GM12801 (cell line): ENCODE results near the gene TENT4A.

ENCODE experiments used
- CTCF ChIP-seq: IDR thresholded peaks from one replicate; pipeline ENCODE4 v1.5.1; 2011; ENCODE audit warnings: control low read depth; ENCODE audit not compliant: insufficient read length; ENCODE audit errors: extremely low read depth

The TENT4A gene

GRCh38 chr5:6775571-6775970, 62.3 kb downstream of the TENT4A start:
- TF ChIP-seq CTCF: no peak

- no peak for TF ChIP-seq CTCF
Measured at GRCh38 chr5:6780802-6781391, 67.7 kb downstream of the TENT4A start.

GRCh38 chr5:6781716-6782115, 68.5 kb downstream of the TENT4A start:
- no peak for TF ChIP-seq CTCF

- TF ChIP-seq CTCF: no peak
Measured at GRCh38 chr5:6783787-6784186, 70.6 kb downstream of the TENT4A start.

GRCh38 chr5:6784481-6784880, 71.2 kb downstream of the TENT4A start:
- no peak for TF ChIP-seq CTCF

- TF ChIP-seq CTCF: no peak
Measured at GRCh38 chr5:6785161-6785860, 72.1 kb downstream of the TENT4A start.

- TF ChIP-seq CTCF: no peak
Measured at GRCh38 chr5:6785861-6786180, 72.6 kb downstream of the TENT4A start.
